ENCODE measurements around the gene CD68.

- TF ChIP-seq CTCF (conservative IDR thresholded peaks at IDR 0.05; ENCODE audit: low read depth, low read length) (no peak), EZH2 (IDR thresholded peaks at IDR 0.05; ENCODE audit: low read length, unreplicated experiment) (no peak), EZH2phosphoT487 (IDR thresholded peaks at IDR 0.05; ENCODE audit: borderline replicate concordance, low read length) (no peak)
Measured at GRCh38 chr17:7579001-7579833, at the start of gene CD68.
